ENCODE data around the gene NCKAP5. TPM values are rescaled to one million over a fixed set of nuclear protein-coding genes. Genes with fewer than 3 reads are reported as not detected.
A peak's percentile ranks its signal among the peaks of the same experiment; 100 is the strongest.

The NCKAP5 gene
- total and polyA plus RNA-seq, 2 of the 8 experiments (the other 6 are each of a cell fraction or from before 2014, with no cell fraction given), result 0.27 to 0.86 TPM

DNA sequence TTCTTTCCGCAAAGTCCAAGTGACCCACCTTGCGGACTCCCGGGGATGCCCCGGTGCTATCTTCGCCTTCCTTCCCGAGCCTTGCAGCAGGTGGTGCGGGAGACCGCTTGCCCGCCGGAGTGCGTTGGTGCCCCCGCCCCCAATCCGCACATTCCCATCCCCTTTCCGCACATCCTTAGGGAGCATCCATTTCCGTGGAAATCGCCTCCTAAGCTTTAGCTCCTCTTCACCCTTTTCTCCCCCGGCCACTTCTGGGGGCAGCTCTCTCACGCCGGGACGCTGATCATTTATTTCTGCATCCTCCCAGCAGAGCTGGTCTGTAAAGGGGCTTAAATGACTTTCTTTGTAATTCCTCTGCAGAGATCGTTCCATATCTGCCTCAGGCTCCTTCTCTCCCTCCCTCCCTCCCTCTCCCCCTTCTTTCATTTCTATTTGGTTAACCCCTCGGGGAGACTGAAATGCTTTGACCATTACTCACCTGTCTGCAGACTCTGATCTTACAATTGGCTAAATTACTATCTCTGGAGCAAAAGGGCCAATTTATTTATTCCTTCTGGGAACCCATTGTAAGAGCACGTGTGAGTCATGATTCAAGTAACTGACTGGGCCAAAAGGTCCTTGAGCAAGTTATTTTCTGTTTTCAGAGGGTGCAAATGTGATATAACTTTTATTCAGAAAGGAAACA, 897.0 kb downstream of the NCKAP5 start:
- H3K23ac ChIP-seq (ENCODE audit: insufficient read length), result no peak overlapping the region
- DNase-seq (ENCODE audit: low read depth in 1 of 2, low spot score in 2 of 2) (no peak), FAIRE-seq (no peak)
- H3K4me2 ChIP-seq (ENCODE audit: insufficient read depth in 1 of 2, low read depth in 2 of 2, low read length in 2 of 2), result peak overlapping the region; percentile 96 to 98
- no peak overlapping the region for H3K27ac ChIP-seq (ENCODE audit: low read depth, low read length)
- H2AK5ac ChIP-seq (ENCODE audit: low read depth, low read length), result no peak overlapping the region
- no peaks in the 10 kb centered on the region for H3K9me3 ChIP-seq (ENCODE audit: insufficient read depth in 2 of 2, low read depth in 1 of 2, low read length in 1 of 2)
- no peak overlapping the region for H4K5ac ChIP-seq (ENCODE audit: insufficient read length, low read depth, low read length)
- peaks cover 0 to 4% of the 10 kb centered on the region in 2 experiments for H4K20me1 ChIP-seq (replicated peaks in 1 of 2; ENCODE audit: control insufficient read depth in 1 of 2, insufficient read depth in 2 of 2, low read length in 2 of 2)
- no peaks in the 10 kb centered on the region for H3K79me2 ChIP-seq (ENCODE audit: control insufficient read depth in 1 of 2, insufficient read depth in 2 of 2, low read length in 2 of 2)
- POLR2A ChIA-PET (ENCODE audit: partially characterized antibody), result no interaction called here
- 0 out of 2 replicates have a peak overlapping the region, but pooled peaks have one; percentile 53 for H2BK12ac ChIP-seq (ENCODE audit: low read depth, low read length)
- H3K79me1 ChIP-seq (ENCODE audit: low read depth, low read length), result no peaks in the 10 kb centered on the region
- H2BK20ac ChIP-seq (ENCODE audit: low read length), result no peak overlapping the region
- H3K4me1 ChIP-seq (replicated peaks in 1 of 4; ENCODE audit: control insufficient read depth in 3 of 4, insufficient read depth in 4 of 4, low read length in 3 of 4), result peaks cover 0 to 10% (median 3%) of the 10 kb centered on the region in 4 experiments; a peak in 5 of 7 replicates
- H2BK15ac ChIP-seq (ENCODE audit: low read length), result no peak overlapping the region
- H3K4me3 ChIP-seq (ENCODE audit: extremely low read depth in 1 of 4, insufficient read depth in 2 of 4, low read depth in 3 of 4, low read length in 4 of 4), result peak overlapping the region; percentile 44 to 71 (median 68)
- H3K23me2 ChIP-seq (ENCODE audit: low read depth, low read length), result peaks cover 24% of the 10 kb centered on the region
- H4K8ac ChIP-seq (ENCODE audit: extremely low read depth, insufficient read depth, low read length), result peak overlapping the region; percentile 28
- H2AFZ ChIP-seq (ENCODE audit: low read length), result 0 out of 2 replicates have a peak overlapping the region, but pooled peaks have one; percentile 0
- no peaks in the 10 kb centered on the region for H3K36me3 ChIP-seq (ENCODE audit: control insufficient read depth in 2 of 4, insufficient read depth in 4 of 4, low read length in 3 of 4)
- H3K56ac ChIP-seq (replicated peaks; ENCODE audit: insufficient read length, low read depth, low read length), result no peak overlapping the region
- no peak overlapping the region for H3K4ac ChIP-seq (replicated peaks; ENCODE audit: insufficient read length, low read depth, low read length)
- CTCF ChIA-PET (ENCODE audit: partially characterized antibody), result interaction anchor here (1.5 to 2.4 kb wide), 2 partner anchors 124 to 403 kb away, joined by 3 to 7 read pairs; no protein-coding TSS in a partner anchor
- no peak overlapping the region for H4K91ac ChIP-seq (replicated peaks; ENCODE audit: insufficient read length, low read length)
- no peak overlapping the region for H3K14ac ChIP-seq (ENCODE audit: insufficient read length)
- no peak overlapping the region for H2BK5ac ChIP-seq (ENCODE audit: low read depth, low read length)
- no peak overlapping the region for H3K9ac ChIP-seq (replicated peaks in 1 of 4; ENCODE audit: extremely low read depth in 1 of 4, low read depth in 3 of 4, low read length in 3 of 4)
- no peak overlapping the region for H2BK120ac ChIP-seq (replicated peaks; ENCODE audit: low read depth, low read length)
- H3K18ac ChIP-seq (ENCODE audit: extremely low read depth, low read length), result peak overlapping the region; percentile 17; the same call in 1 of the 2 replicates
- H3K27me3 ChIP-seq (replicated peaks in 1 of 4; ENCODE audit: control insufficient read depth in 3 of 4, extremely low read depth in 1 of 4, insufficient read depth in 3 of 4, low read length in 3 of 4), result peaks cover 14 to 51% (median 45%) of the 10 kb centered on the region in 4 experiments
- 4% methylated on average over 17 of the region's 23 CpGs; no CpG with 5 or more reads in 1 of the 2 experiments for WGBS, 2 experiments (ENCODE audit: extremely low coverage in 1 of 2, insufficient coverage in 1 of 2, insufficient read length in 1 of 2, insufficient replicate concordance in 2 of 2, low coverage in 1 of 2, low lambda C conversion rate in 2 of 2, missing lambda C conversion rate in 1 of 2)
- peak; percentile 23 to 26; a peak in 2 of 4 replicates for TF ChIP-seq RAD21 (IDR thresholded peaks at IDR 0.05 in 1 of 2, conservative IDR thresholded peaks at IDR 0.05 in 1 of 2; ENCODE audit: low read depth in 2 of 2, low read length in 2 of 2)
- no peak for TF ChIP-seq MAFK (IDR thresholded peaks at IDR 0.05; ENCODE audit: low read depth, low read length)
- peak; percentile 60 for TF ChIP-seq ASH2L (IDR thresholded peaks at IDR 0.05; ENCODE audit: low read length)
- TF ChIP-seq, protein P1, sequence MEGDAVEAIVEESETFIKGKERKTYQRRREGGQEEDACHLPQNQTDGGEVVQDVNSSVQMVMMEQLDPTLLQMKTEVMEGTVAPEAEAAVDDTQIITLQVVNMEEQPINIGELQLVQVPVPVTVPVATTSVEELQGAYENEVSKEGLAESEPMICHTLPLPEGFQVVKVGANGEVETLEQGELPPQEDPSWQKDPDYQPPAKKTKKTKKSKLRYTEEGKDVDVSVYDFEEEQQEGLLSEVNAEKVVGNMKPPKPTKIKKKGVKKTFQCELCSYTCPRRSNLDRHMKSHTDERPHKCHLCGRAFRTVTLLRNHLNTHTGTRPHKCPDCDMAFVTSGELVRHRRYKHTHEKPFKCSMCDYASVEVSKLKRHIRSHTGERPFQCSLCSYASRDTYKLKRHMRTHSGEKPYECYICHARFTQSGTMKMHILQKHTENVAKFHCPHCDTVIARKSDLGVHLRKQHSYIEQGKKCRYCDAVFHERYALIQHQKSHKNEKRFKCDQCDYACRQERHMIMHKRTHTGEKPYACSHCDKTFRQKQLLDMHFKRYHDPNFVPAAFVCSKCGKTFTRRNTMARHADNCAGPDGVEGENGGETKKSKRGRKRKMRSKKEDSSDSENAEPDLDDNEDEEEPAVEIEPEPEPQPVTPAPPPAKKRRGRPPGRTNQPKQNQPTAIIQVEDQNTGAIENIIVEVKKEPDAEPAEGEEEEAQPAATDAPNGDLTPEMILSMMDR (IDR thresholded peaks at IDR 0.05; ENCODE audit: control extremely low read depth in 1 of 3, insufficient read depth in 1 of 3, low read depth in 1 of 3, low read length in 3 of 3), result peak in 1 of 3 experiments; percentile 2; a peak in 1 of 4 replicates
- peak; percentile 68 for TF ChIP-seq E2F6 (IDR thresholded peaks at IDR 0.05)
- no peak for TF ChIP-seq SIN3A (conservative IDR thresholded peaks at IDR 0.05 in 1 of 2, IDR thresholded peaks at IDR 0.05 in 1 of 2; ENCODE audit: low read depth in 1 of 2, low read length in 2 of 2)
- no peak for TF ChIP-seq EZH2 (IDR thresholded peaks at IDR 0.05; ENCODE audit: low read depth, low read length, severe bottlenecking)
- peak; percentile 85 for TF ChIP-seq JUND (IDR thresholded peaks at IDR 0.05; ENCODE audit: low read length)
